ENCODE measurements around the gene EMP2. TPM values are rescaled to one million over a fixed set of nuclear protein-coding genes. Genes with fewer than 3 reads are reported as not detected.
A peak's percentile ranks its signal among the peaks of the same experiment; 100 is the strongest.

Gene EMP2
- total and polyA plus RNA-seq, 2 donors (not counting 1 experiment from before 2014, with no cell fraction given), result 22.5 to 36.8 TPM

DNA sequence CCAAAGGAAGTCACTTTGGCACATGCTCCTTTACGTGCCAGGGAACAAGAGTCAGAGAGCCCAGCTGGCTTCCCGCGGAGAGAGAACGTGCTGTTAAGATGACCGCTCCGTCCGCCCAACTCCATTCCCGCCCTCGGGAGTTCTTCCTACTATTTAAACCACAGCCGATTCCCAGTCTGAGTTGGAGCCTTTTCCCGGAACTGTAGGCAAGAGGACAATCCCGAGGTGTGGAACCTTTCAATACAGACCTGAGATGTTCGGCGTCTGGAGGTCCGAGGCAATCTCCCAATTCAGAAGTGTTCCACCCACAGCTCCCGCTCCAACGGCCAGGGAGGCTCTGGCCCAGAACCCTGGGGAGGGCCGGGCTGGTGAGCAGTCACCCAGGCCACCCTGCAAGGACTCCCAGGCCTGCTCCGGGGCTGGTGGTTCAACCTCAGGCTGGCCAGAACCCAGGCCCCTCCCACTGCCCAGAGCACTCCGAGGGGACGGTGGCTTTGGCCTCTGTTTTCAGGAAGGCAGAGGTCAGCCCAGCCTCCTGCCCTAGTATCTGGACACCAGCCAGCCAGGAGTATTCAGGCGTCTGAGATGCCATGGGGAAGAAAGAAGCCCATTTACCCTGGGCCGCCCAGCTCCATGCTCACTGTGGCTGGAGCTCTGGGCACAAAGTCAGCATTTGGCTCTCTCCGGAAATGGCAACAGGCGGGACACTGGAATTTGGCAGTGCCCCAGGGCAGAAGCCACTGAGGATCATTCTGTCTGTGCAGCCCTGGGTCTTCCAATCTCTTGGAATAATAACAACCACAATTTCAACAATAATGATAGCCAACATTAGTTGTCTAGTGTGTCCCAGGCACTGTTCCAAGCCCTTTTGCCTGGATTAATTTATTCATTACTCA is 21.4 kb downstream of the EMP2 start:
- no peaks in the 10 kb centered on the region for H4K20me1 ChIP-seq (ENCODE audit: control insufficient read depth, extremely low read depth, insufficient read depth, low read length)
- peak overlapping the region; percentile 16 for H2AFZ ChIP-seq (ENCODE audit: low read length)
- H3K36me3 ChIP-seq (ENCODE audit: control insufficient read depth, insufficient read depth, low read length), result no peaks in the 10 kb centered on the region
- H3K9me3 ChIP-seq (ENCODE audit: control insufficient read depth, insufficient read depth, low read depth, low read length), result no peaks in the 10 kb centered on the region
- H3K79me2 ChIP-seq (ENCODE audit: control insufficient read depth, insufficient read depth, low read length), result no peaks in the 10 kb centered on the region
- H3K4me3 ChIP-seq (replicated peaks in 1 of 4; ENCODE audit: control extremely low read depth in 1 of 4, insufficient read depth in 1 of 4, low read depth in 3 of 4, low read length in 4 of 4), result peak overlapping the region in 1 of 4 experiments; percentile 44
- DNase-seq (ENCODE audit: low read depth in 2 of 2), result peak; percentile 59 to 70
- peak overlapping the region; percentile 58 for H3K27ac ChIP-seq (ENCODE audit: insufficient read depth, low read length)
- H3K27me3 ChIP-seq (ENCODE audit: control insufficient read depth, insufficient read depth, low read length), result no peaks in the 10 kb centered on the region
- H3K4me1 ChIP-seq (ENCODE audit: control insufficient read depth, extremely low read depth, insufficient read depth, low read length), result peaks cover 9% of the 10 kb centered on the region
- H3K9ac ChIP-seq (ENCODE audit: insufficient read depth, low read length), result peak overlapping the region; percentile 16
- no peak for TF ChIP-seq EZH2 (IDR thresholded peaks at IDR 0.05; ENCODE audit: low read length, missing control alignments)
- TF ChIP-seq CTCF (conservative IDR thresholded peaks at IDR 0.05 in 1 of 2, IDR thresholded peaks at IDR 0.05 in 1 of 2; ENCODE audit: low read depth in 1 of 2, low read length in 2 of 2), result no peak
- H3K4me2 ChIP-seq (ENCODE audit: extremely low read depth, insufficient read depth, low read length), result peak overlapping the region; percentile 83

DNA sequence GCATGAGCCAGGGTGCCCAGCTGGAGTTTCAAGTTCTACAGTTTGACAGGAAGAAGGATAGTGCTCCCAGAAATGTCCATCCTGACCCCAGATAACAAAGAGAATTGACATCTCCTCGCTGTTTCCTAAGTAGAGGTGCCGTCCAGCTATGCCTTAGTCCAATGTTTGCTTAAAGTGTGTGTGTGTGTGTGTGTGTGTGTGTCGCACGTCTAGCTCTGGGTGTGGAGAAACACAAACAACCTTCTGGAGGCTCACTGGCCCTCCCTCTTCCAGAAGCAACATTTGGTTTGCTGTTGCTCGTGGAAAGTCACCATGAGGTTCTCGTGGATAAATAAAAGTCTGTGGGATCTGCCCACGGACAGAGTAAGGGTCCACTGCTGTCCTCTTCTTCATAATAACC is 22.1 kb downstream of the EMP2 start:
- Histone ChIP-seq H3K9me3 (ENCODE audit: control insufficient read depth, insufficient read depth, low read depth, low read length) (no peaks in the 10 kb centered on the region), H3K9ac (ENCODE audit: insufficient read depth, low read length) (no peak overlapping the region), H3K4me2 (ENCODE audit: extremely low read depth, insufficient read depth, low read length) (peak overlapping the region; percentile 41), H3K36me3 (ENCODE audit: control insufficient read depth, insufficient read depth, low read length) (no peaks in the 10 kb centered on the region), H3K4me3 (replicated peaks in 1 of 4; ENCODE audit: control extremely low read depth in 1 of 4, insufficient read depth in 1 of 4, low read depth in 3 of 4, low read length in 4 of 4) (peak overlapping the region in 1 of 4 experiments; percentile 44), H3K4me1 (ENCODE audit: control insufficient read depth, extremely low read depth, insufficient read depth, low read length) (peaks cover 9% of the 10 kb centered on the region), H3K27me3 (ENCODE audit: control insufficient read depth, insufficient read depth, low read length) (no peaks in the 10 kb centered on the region), H4K20me1 (ENCODE audit: control insufficient read depth, extremely low read depth, insufficient read depth, low read length) (no peaks in the 10 kb centered on the region), H2AFZ (ENCODE audit: low read length) (peak overlapping the region; percentile 3), H3K79me2 (ENCODE audit: control insufficient read depth, insufficient read depth, low read length) (no peaks in the 10 kb centered on the region), H3K27ac (ENCODE audit: insufficient read depth, low read length) (peak overlapping the region; percentile 58)
- DNase-seq (ENCODE audit: low read depth in 2 of 2), result no peak
- no peak for TF ChIP-seq EZH2 (IDR thresholded peaks at IDR 0.05; ENCODE audit: low read length, missing control alignments)
- no peak for TF ChIP-seq CTCF (conservative IDR thresholded peaks at IDR 0.05 in 1 of 2, IDR thresholded peaks at IDR 0.05 in 1 of 2; ENCODE audit: low read depth in 1 of 2, low read length in 2 of 2)

DNA sequence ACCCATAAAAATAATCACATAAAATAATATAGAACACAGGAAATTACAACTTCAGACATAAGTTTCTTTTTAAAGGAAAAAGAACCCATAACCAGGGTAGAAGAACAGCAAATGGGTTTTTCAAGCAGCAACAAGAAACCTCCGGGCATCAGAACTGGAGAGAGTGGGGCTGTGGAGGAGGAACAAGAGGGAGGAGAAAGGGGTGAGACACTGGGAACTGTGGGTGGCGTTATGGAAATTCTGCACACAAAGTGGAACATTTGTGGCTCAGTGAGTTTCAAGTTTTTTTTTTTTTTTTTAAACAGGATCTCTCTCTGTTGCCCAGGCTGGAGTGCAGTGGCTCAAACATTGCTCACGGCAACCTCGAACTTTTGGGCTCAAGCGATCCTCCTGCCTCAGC is 22.6 kb downstream of the EMP2 start:
- no peak for DNase-seq (ENCODE audit: low read depth in 2 of 2)

More for the DNA sequence above, 22.6 kb downstream of the EMP2 start:
- Histone ChIP-seq H3K4me3 (replicated peaks in 1 of 4; ENCODE audit: control extremely low read depth in 1 of 4, insufficient read depth in 1 of 4, low read depth in 3 of 4, low read length in 4 of 4) (no peak overlapping the region), H3K27ac (ENCODE audit: insufficient read depth, low read length) (no peak overlapping the region), H3K4me2 (ENCODE audit: extremely low read depth, insufficient read depth, low read length) (no peak overlapping the region), H2AFZ (ENCODE audit: low read length) (no peak overlapping the region), H4K20me1 (ENCODE audit: control insufficient read depth, extremely low read depth, insufficient read depth, low read length) (no peaks in the 10 kb centered on the region), H3K79me2 (ENCODE audit: control insufficient read depth, insufficient read depth, low read length) (no peaks in the 10 kb centered on the region), H3K36me3 (ENCODE audit: control insufficient read depth, insufficient read depth, low read length) (no peaks in the 10 kb centered on the region), H3K9me3 (ENCODE audit: control insufficient read depth, insufficient read depth, low read depth, low read length) (no peaks in the 10 kb centered on the region), H3K9ac (ENCODE audit: insufficient read depth, low read length) (no peak overlapping the region), H3K4me1 (ENCODE audit: control insufficient read depth, extremely low read depth, insufficient read depth, low read length) (peaks cover 9% of the 10 kb centered on the region), H3K27me3 (ENCODE audit: control insufficient read depth, insufficient read depth, low read length) (no peaks in the 10 kb centered on the region)
- no peak for TF ChIP-seq CTCF (conservative IDR thresholded peaks at IDR 0.05 in 1 of 2, IDR thresholded peaks at IDR 0.05 in 1 of 2; ENCODE audit: low read depth in 1 of 2, low read length in 2 of 2)

All from fibroblast of lung (primary cell).